IMR-90 (cell line): ENCODE data around the gene RPL10.

ENCODE experiments used
- BHLHE40 ChIP-seq: fragments of 150-350 bp; IDR thresholded peaks from 2 replicates; pipeline ENCODE4 v1.6.1; 2016; ENCODE audit warnings: mild to moderate bottlenecking, low read depth, low read length
- CHD1 ChIP-seq: IDR thresholded peaks from 2 replicates; pipeline ENCODE4 v1.6.1; 2012; ENCODE audit warnings: low read depth, low read length, improper control_type of control experiment
- CTCF ChIP-seq: conservative IDR thresholded peaks from 2 replicates; pipeline ENCODE4 v1.5.1; 2012; ENCODE audit warnings: mild to moderate bottlenecking, low read depth, low read length, improper control_type of control experiment
- FOS ChIP-seq: fragments of 150-350 bp; IDR thresholded peaks from 2 replicates; pipeline ENCODE4 v1.6.1; 2016; ENCODE audit warnings: low read depth, low read length
- MXI1 ChIP-seq: IDR thresholded peaks from 2 replicates; pipeline ENCODE4 v1.6.1; 2012; ENCODE audit warnings: low read depth, mild to moderate bottlenecking, low read length, moderate library complexity, borderline replicate concordance
- POLR2A ChIP-seq: IDR thresholded peaks from 2 replicates; pipeline ENCODE4 v1.6.1; 2012; ENCODE audit warnings: mild to moderate bottlenecking, low read depth, low read length
- RCOR1 ChIP-seq: IDR thresholded peaks from 2 replicates; pipeline ENCODE4 v1.6.1; 2012; ENCODE audit warnings: mild to moderate bottlenecking, low read length, improper control_type of control experiment; ENCODE audit not compliant: insufficient replicate concordance
- USF2 ChIP-seq: fragments of 150-350 bp; IDR thresholded peaks from 2 replicates; pipeline ENCODE4 v1.6.1; 2017; ENCODE audit warnings: mild to moderate bottlenecking, antibody characterized with exemption, low read length, low read depth

- TF ChIP-seq CTCF, result no peak
- TF ChIP-seq CHD1, result no peak
- no peak for TF ChIP-seq POLR2A
- no peak for TF ChIP-seq RCOR1
- no peak for TF ChIP-seq MXI1
- no peak for TF ChIP-seq USF2
- TF ChIP-seq FOS, result no peak
- TF ChIP-seq BHLHE40, result no peak
These were observed 34.3 kb upstream of the RPL10 start for GRCh38 chrX:154363706-154364439.
